Thyroid gland (tissue), 4 donors: ENCODE data around the gene KRT17.

Experiments
- CTCF ChIP-seq, 6 experiments: fragments of 200-600 bp in 3 of 6; fragments of 450-650 bp in 3 of 6; sonication (generic) in 3 of 6; IDR thresholded peaks; one replicate each; pipeline ENCODE4 v1.5.1; 2016 to 2019; ENCODE audit warnings: antibody characterized with exemption in 6 of 6, mild to moderate bottlenecking in 2 of 6, inconsistent platforms in 1 of 6, moderate library complexity in 1 of 6
- POLR2A ChIP-seq, 2 donors: fragments of 450-650 bp; IDR thresholded peaks; one replicate each; pipeline ENCODE4 v1.6.1; 2017; ENCODE audit warnings: antibody characterized with exemption in 2 of 2, mild to moderate bottlenecking in 2 of 2, moderate library complexity in 1 of 2

DNA sequence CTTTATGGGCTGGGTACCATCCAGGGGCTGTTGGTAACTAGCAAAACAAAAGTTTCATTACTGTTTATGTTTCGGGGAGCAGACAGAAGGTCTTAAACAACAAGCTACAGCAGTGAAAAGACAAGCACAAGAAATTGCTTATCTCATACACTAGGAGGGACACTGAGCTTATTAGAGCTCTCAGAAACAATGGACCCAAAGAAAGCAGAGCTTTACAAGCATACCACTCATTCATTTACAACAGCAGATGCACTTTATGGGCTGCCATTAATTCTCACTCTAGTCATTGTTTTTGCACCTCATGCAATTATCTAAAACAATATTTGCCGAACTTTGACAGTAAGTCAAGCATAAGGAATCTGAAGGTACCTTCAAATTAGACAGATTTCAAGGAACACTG is 21.9 kb downstream of the KRT17 start:
- TF ChIP-seq CTCF (IDR thresholded peaks at IDR 0.05) (no peak), POLR2A (IDR thresholded peaks at IDR 0.05) (no peak)
